Endodermal cell (in vitro differentiated cells): ENCODE data around the gene SMURF1. TPM values are rescaled to one million over a fixed set of nuclear protein-coding genes. Genes with fewer than 3 reads are reported as not detected.

ENCODE experiments used
- DNase-seq: peaks from one replicate; pipeline ENCODE4 v3.0.0-alpha.2; 2017
- H3K27ac ChIP-seq: 2 replicates; pipeline ENCODE4 v1.5.1; 2013; ENCODE audit warnings: mild to moderate bottlenecking, low read depth, low read length, moderate library complexity
- H3K27me3 ChIP-seq: 2 replicates; pipeline ENCODE4 v1.6.1; 2013; ENCODE audit warnings: mild to moderate bottlenecking, low read length, moderate library complexity; ENCODE audit not compliant: insufficient read depth, control insufficient read depth, poor library complexity, severe bottlenecking
- H3K36me3 ChIP-seq: 2 replicates; pipeline ENCODE4 v1.7.0; 2013; ENCODE audit warnings: mild to moderate bottlenecking, low read length, moderate library complexity; ENCODE audit not compliant: control insufficient read depth, insufficient read depth
- H3K4me1 ChIP-seq: one replicate; pipeline ENCODE4 v1.7.0; 2013; ENCODE audit warnings: low read length; ENCODE audit not compliant: control insufficient read depth, insufficient read depth
- H3K4me3 ChIP-seq: 2 replicates; pipeline ENCODE4 v1.5.1; 2013; ENCODE audit warnings: mild to moderate bottlenecking, low read length, moderate library complexity
- H3K9ac ChIP-seq: 2 replicates; pipeline ENCODE4 v1.6.1; 2013; ENCODE audit warnings: mild to moderate bottlenecking, low read length, moderate library complexity; ENCODE audit not compliant: poor library complexity, severe bottlenecking; ENCODE audit errors: extremely low read depth
- H3K9me3 ChIP-seq: 2 replicates; pipeline ENCODE4 v1.6.1; 2013; ENCODE audit warnings: mild to moderate bottlenecking, low read length, moderate library complexity; ENCODE audit not compliant: control insufficient read depth
- H3K27ac Mint-ChIP-seq: 2 replicates; pipeline ENCODE4 v1.8.0; 2020; ENCODE audit warnings: mixed read lengths
- H3K27me3 Mint-ChIP-seq: 2 replicates; pipeline ENCODE4 v1.8.0; 2021; ENCODE audit warnings: mild to moderate bottlenecking, mixed read lengths; ENCODE audit not compliant: insufficient read depth
- H3K36me3 Mint-ChIP-seq: 2 replicates; pipeline ENCODE4 v1.8.0; 2020; ENCODE audit warnings: low read depth, mixed read lengths
- H3K4me1 Mint-ChIP-seq: 2 replicates; pipeline ENCODE4 v1.8.0; 2020; ENCODE audit warnings: mixed read lengths
- H3K4me3 Mint-ChIP-seq: 2 replicates; pipeline ENCODE4 v1.8.0; 2020; ENCODE audit warnings: mild to moderate bottlenecking, moderate library complexity, mixed read lengths
- H3K9me3 Mint-ChIP-seq: 2 replicates; pipeline ENCODE4 v1.8.0; 2020; ENCODE audit warnings: mild to moderate bottlenecking, mixed read lengths
- WGBS, 2 experiments: methylation state at CpG; one replicate each; pipeline versions ENCODE4 v1.1.5 to v1.1.7; 2013; ENCODE audit warnings: missing lambda C conversion rate in 2 of 2, mixed read lengths in 1 of 2; ENCODE audit not compliant: insufficient coverage in 1 of 2, insufficient read length in 1 of 2; 5-methylcytosine and 5-hydroxymethylcytosine counted together
- total RNA-seq, 2 donors: library from RNA; stranded (reverse); fragmentation: NEBNext Ultra II Directional in 1 of 2; extraction: Animal tissue kit (Norgen Biotek cat#: 25700) in 1 of 2; gene quantifications; 2 replicates in 1 of 2; 3 replicates in 1 of 2; pipeline ENCODE4 v1.2.1, GENCODE V29; 2021
- TF ChIP-seq, protein P1 (sequence below): fragments of 200-600 bp; sonication (generic); conservative IDR thresholded peaks from 2 replicates; pipeline ENCODE4 v1.5.0; 2021; ENCODE audit warnings: antibody characterized with exemption, mild to moderate bottlenecking

Gene SMURF1
- total RNA-seq, 2 donors from 2014 or later = 31.6 to 38.1 TPM

DNA sequence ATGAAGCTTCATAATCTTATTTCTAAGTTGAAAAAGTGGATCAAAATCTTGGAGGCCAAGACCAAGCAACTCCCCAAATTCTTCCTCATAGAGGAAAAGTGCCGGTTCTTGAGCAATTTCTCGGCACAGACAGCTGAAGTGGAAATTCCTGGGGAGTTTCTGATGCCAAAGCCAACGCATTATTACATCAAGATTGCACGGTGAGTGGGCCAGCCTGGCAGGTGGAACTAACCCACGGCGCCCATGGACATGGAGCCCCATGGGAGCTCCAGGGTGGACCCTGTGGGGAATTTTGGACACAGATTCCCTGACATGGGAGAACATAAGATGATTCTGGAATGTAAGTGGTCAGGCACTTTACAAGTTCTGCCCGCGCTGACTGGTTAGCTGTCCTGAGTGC, 139.7 kb downstream of the SMURF1 start:
- WGBS, 2 experiments = 95 to 100% methylated on average over 7 to 8 of the region's 8 CpGs
- H3K36me3 ChIP-seq = peaks cover 75% of the 10 kb centered on the region
- no peak overlapping the region for H3K9ac ChIP-seq
- H3K4me3 ChIP-seq = no peak overlapping the region
- no peak overlapping the region for H3K27ac ChIP-seq
- TF ChIP-seq, protein P1, sequence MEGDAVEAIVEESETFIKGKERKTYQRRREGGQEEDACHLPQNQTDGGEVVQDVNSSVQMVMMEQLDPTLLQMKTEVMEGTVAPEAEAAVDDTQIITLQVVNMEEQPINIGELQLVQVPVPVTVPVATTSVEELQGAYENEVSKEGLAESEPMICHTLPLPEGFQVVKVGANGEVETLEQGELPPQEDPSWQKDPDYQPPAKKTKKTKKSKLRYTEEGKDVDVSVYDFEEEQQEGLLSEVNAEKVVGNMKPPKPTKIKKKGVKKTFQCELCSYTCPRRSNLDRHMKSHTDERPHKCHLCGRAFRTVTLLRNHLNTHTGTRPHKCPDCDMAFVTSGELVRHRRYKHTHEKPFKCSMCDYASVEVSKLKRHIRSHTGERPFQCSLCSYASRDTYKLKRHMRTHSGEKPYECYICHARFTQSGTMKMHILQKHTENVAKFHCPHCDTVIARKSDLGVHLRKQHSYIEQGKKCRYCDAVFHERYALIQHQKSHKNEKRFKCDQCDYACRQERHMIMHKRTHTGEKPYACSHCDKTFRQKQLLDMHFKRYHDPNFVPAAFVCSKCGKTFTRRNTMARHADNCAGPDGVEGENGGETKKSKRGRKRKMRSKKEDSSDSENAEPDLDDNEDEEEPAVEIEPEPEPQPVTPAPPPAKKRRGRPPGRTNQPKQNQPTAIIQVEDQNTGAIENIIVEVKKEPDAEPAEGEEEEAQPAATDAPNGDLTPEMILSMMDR = no peak
- Mint-ChIP-seq H3K4me3 (no peak overlapping the region), H3K9me3 (no peaks in the 10 kb centered on the region), H3K36me3 (peaks cover 74% of the 10 kb centered on the region), H3K4me1 (no peaks in the 10 kb centered on the region), H3K27me3 (no peaks in the 10 kb centered on the region), H3K27ac (no peak overlapping the region)
- no peaks in the 10 kb centered on the region for H3K9me3 ChIP-seq
- peak; percentile 26 for DNase-seq
- H3K27me3 ChIP-seq = no peaks in the 10 kb centered on the region
- no peaks in the 10 kb centered on the region for H3K4me1 ChIP-seq

- H3K36me3 ChIP-seq = peaks cover 75% of the 10 kb centered on the region
- DNase-seq = peak; percentile 34
- no peak overlapping the region for H3K9ac ChIP-seq
- no peak overlapping the region for H3K27ac Mint-ChIP-seq
- no peaks in the 10 kb centered on the region for H3K27me3 ChIP-seq
- no peaks in the 10 kb centered on the region for H3K27me3 Mint-ChIP-seq
- H3K36me3 Mint-ChIP-seq = peaks cover 75% of the 10 kb centered on the region
- H3K4me1 ChIP-seq = no peaks in the 10 kb centered on the region
- no peak overlapping the region for H3K27ac ChIP-seq
- 91 to 95% methylated on average over 5 to 15 of the region's 15 CpGs for WGBS, 2 experiments
- TF ChIP-seq, protein P1 = no peak
- H3K4me1 Mint-ChIP-seq = no peaks in the 10 kb centered on the region
- H3K9me3 Mint-ChIP-seq = no peaks in the 10 kb centered on the region
- no peak overlapping the region for H3K4me3 Mint-ChIP-seq
- H3K9me3 ChIP-seq = no peaks in the 10 kb centered on the region
- H3K4me3 ChIP-seq = no peak overlapping the region
Observed at GRCh38 chr7:99003419-99003818, 140.5 kb downstream of the SMURF1 start.

GRCh38 chr7:99002827-99003212, 141.1 kb downstream of the SMURF1 start:
- Mint-ChIP-seq H3K27me3 (no peaks in the 10 kb centered on the region), H3K36me3 (peaks cover 72% of the 10 kb centered on the region), H3K4me3 (no peak overlapping the region), H3K27ac (no peak overlapping the region), H3K9me3 (no peaks in the 10 kb centered on the region), H3K4me1 (no peaks in the 10 kb centered on the region)
- Histone ChIP-seq H3K9ac (no peak overlapping the region), H3K4me1 (no peaks in the 10 kb centered on the region), H3K27ac (no peak overlapping the region), H3K27me3 (no peaks in the 10 kb centered on the region), H3K36me3 (peaks cover 76% of the 10 kb centered on the region), H3K9me3 (no peaks in the 10 kb centered on the region), H3K4me3 (no peak overlapping the region)
- TF ChIP-seq, protein P1 = no peak
- WGBS, 2 experiments = 93 to 95% methylated on average over 13 to 20 of the region's 20 CpGs
- peak; percentile 35 for DNase-seq
